HG03442 (cell line): Measurements from ENCODE around the gene GRWD1.

Experiments used
- ATAC-seq: cut with Tn5 transposase; IDR thresholded peaks from one replicate; pipeline ENCODE4 v1.9.1; 2021; ENCODE audit warnings: mild to moderate bottlenecking, moderate library complexity; ENCODE audit not compliant: unreplicated experiment

The GRWD1 gene

GRCh38 chr19:48421548-48421947 lies 24.2 kb upstream of the GRWD1 start:
- ATAC-seq, result no peak

- no peak for ATAC-seq
These were observed 21.0 kb upstream of the GRWD1 start for GRCh38 chr19:48424694-48425219.

GRCh38 chr19:48428670-48429069 lies 17.1 kb upstream of the GRWD1 start:
- ATAC-seq, result no peak

- no peak for ATAC-seq
These were observed 12.4 kb upstream of the GRWD1 start for GRCh38 chr19:48433337-48433736.

- no peak for ATAC-seq
These were observed 9.2 kb upstream of the GRWD1 start for GRCh38 chr19:48436586-48436985.

GRCh38 chr19:48441360-48442050 lies 4.3 kb upstream of the GRWD1 start:
- ATAC-seq, result no peak

GRCh38 chr19:48442116-48443035 lies 3.4 kb upstream of the GRWD1 start:
- ATAC-seq, result no peak

GRCh38 chr19:48443256-48443655 lies 2.5 kb upstream of the GRWD1 start:
- ATAC-seq, result no peak

- no peak for ATAC-seq
These were observed 2.1 kb upstream of the GRWD1 start for GRCh38 chr19:48443731-48444128.

- no peak for ATAC-seq
These were observed 1.5 kb upstream of the GRWD1 start for GRCh38 chr19:48444129-48444935.

GRCh38 chr19:48444936-48445200 lies 915 bp upstream of the GRWD1 start:
- no peak for ATAC-seq

GRCh38 chr19:48445256-48445605 lies 552 bp upstream of the GRWD1 start:
- ATAC-seq, result no peak

GRCh38 chr19:48446579-48446978 lies 796 bp downstream of the GRWD1 start:
- no peak for ATAC-seq

GRCh38 chr19:48448563-48448962 lies 2.8 kb downstream of the GRWD1 start:
- no peak for ATAC-seq

- ATAC-seq, result no peak
These were observed 4.7 kb downstream of the GRWD1 start for GRCh38 chr19:48450441-48450840.

GRCh38 chr19:48450863-48451262 lies 5.1 kb downstream of the GRWD1 start:
- ATAC-seq, result no peak

GRCh38 chr19:48451624-48452023 lies 5.8 kb downstream of the GRWD1 start:
- ATAC-seq, result no peak

GRCh38 chr19:48452289-48453190 lies 6.8 kb downstream of the GRWD1 start:
- no peak for ATAC-seq

- no peak for ATAC-seq
These were observed 8.5 kb downstream of the GRWD1 start for GRCh38 chr19:48454150-48454730.
